ENCODE data around the gene ZNF524.
A peak's percentile ranks its signal among the peaks of the same experiment; 100 is the strongest.
"Not testable (repeated sequence)": the region's sequence is repeated elsewhere in the genome, so short reads cannot be mapped to it uniquely, and the experiment has no call there.

ZNF524 gene

DNA sequence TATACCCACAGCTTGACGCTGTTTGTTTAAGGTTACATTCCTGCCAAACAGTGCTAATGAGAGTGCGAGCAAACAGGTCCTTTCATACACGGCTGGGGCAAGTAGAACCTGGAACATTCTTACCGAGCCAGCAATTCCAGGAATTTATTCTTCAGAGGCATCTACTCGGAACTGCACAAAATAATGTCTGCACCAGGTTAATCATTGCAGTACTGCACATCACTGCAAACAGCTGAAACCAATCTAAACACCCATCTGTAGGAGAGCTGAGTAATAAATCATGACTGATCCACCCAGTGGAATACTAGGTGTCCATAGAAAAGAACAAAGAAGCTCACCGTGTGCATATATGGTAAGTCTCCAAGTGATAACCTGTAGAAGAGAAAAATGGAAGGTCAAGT, 18.3 kb upstream of the ZNF524 start:
- peak; percentile 75 for DNase-seq

DNA sequence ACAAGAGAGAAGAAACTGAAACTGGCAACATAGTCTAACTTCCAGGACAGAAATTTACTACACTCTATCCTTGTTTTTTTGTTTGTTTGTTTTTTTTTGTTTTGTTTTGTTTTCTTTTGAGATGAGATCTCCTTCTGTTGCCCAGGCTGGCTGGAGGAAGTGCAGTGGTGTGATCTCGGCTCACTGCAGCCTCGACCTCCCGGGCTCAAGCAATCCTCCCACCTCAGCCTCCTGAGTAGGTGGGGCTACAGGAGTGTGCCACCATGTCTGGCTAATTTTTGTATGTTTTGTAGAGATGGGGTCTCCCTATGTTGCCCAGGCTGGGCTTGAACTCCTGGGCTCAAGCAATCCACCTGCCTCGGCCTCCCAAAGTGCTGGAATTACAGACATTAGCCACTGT, 17.8 kb upstream of the ZNF524 start:
- DNase-seq, result not testable (repeated sequence)

DNA sequence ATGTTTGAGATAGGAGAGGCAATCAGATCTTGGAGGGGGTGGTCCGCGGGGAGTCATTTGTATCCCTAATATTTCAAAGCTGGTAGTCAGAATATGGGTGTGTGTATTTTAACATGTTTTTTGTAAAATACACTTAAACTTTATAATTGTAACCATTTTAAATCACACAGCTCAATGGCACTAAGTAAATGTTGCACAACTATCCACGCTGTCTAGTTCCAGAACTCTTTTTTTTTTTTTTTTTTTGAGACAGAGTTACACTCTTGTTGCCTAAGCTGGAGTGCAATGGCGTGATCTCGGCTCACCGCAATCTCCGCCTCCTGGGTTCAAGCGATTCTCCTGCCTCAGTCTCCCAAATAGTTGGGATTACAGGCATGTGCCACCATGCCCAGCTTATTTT, 16.2 kb upstream of the ZNF524 start:
- DNase-seq, result not testable (repeated sequence)

DNA sequence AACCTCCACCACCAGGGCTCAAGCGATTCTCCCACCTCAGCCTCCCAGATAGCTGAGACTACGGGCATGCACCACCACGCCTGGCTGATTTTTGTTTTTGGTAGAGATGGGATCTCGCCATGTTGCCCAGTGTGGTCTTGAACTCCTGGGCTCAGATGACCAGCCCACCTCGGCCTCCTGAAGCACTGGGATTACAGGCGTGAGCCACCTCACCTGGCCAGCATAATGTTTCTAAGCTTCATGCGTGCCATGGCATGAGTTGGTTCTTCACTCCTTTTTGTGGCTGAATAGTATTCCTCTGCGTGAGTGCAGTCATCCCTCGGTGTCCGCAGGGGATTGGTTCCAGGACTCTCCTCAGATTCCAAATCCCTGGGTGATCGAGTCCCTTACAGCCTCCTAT, 15.2 kb upstream of the ZNF524 start:
- DNase-seq, result no peak

DNA sequence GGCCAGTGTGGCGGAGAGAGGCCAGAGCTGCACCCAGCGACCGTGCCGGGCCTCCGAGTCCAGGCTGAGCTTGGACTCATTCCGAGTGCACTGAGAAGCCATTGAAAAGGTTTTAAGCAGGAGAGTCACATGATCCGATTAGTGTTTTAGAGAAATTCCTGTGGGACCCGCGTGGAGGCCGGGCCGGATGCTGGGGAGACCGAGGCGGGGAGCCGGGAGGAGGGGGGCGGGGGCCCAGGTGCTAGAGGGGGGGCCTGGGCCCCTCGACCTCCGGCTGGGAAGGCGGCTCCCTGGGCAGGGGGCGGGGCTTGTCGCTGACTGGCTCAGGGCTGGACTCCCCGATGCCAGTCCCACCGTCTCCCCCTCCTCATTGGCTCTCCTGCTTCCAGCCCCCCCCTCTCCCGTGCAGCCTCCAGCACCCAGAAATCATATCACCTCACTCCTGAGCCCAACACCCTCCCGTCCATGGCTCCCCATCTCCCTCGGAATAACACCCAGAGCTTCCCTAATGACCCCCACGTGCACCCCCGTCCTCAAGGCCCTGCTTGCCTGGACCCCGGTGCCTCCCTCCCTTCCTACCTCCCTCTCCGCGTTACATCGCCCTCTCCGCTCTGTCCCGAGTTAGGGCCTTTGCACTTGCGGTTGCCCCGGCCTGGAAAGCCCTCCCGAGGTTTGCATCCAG, 14.3 kb upstream of the ZNF524 start:
- DNase-seq, result peak; percentile 90

DNA sequence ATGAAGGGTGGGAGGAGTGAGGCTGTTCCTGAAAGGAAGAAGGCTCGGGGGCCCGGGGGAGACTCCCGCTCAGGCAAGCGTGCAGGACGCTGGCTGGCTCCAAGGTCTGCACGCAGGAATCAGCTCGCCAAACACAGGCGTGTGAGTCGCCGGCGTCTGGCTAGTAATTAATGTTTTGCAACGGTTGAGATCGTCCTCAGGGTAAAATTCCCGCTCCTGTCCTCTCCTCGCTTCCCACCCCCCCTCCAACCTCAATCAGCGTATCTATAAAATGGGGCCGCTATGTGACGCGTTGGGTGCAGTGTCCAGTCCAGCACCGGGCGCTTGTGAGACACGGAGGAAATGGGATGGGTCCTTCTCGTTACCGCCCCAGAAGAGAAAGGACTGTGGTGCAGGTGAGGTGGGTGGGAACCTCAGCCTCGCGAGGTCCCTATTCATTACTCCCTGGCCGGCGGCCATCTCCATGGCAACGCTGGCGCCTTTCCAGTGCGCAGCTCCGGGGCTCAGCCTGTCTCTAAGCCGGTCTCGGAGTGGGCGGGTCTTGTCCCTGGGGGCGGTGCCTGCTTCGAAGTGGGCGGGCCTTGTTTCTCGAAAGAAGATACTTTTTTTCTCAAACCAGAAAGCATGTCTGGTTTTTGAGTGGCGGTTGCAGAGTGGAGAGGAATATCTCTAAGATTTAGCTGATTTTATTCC, 13.0 kb upstream of the ZNF524 start:
- peak; percentile 99 for DNase-seq

DNA sequence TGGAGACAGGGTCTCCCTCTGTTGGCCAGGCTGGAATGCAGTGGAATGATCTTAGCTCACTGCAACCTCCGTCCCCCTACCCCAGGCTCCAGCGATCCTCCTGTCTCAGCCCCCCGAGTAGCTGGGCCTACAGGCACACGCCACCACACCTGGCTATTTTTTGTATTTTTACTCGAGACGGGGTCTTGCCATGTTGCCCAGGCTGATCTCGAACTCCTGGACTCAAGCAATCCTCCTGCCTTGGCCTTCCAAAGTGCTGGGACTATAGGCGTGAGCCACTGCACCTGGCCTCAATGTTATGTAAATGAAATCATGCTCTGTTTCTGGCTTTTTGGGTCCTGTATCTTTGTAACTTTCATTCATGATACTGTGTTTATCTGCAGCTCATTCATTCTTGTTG, 11.3 kb upstream of the ZNF524 start:
- DNase-seq, result no peak

DNA sequence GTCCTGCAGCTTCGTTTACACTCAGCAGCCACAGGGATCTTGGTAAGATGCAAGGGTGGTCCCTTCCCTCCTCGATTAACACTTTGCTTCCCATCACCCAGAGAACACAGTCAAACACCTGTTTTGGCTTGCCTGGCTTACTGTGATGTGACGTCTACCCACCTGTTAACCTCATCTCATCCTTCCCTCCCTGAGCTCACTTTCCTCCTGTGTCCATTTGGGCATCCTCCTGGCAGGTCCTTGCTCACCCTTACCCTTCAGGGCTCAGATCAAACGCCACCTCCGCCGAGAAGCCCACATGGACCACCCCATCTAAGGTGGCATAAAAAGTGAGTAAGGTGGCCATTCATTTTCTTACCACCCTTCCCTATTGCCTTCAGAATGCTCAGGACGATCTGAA, 10.0 kb upstream of the ZNF524 start:
- no peak for DNase-seq

DNA sequence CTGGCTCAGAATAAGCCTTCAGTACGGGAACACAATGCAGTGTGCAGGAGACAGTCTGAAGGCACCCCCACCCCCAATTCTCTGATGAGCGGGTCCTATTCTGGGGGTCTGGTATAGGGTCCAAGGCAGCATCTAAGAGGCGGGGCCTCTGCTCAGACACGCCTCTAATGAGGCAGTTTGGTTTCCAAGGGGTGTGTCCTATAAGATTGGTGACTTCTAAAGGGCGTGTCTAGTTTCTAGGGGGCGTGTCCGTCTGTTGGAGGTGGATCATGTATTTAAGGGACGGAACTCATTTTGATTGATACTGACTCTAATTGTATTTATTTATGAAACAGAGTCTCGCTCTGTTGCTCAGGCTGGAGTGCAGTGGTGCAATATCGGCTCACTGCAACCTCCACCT, 9.5 kb upstream of the ZNF524 start:
- DNase-seq, result peak; percentile 24

DNA sequence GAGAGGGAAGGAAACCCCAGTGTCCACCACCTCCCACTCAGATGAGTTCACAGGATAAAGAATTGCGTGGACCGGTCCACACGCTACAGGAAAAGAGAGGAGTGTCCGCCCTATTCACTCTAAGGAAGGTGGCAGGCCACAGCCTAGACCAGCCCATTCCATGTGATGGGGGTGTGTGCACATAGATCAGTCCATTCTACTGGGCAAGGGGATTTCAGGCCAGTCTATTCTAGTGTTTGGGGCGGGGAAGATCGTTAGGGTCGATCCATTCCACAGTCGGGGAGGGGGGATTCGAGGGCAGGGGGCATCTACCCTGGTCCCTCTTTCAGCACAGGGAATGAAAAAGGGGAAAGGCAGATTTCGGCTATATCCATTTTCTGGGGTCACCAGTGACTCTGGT, 8.5 kb upstream of the ZNF524 start:
- DNase-seq, result no peak

DNA sequence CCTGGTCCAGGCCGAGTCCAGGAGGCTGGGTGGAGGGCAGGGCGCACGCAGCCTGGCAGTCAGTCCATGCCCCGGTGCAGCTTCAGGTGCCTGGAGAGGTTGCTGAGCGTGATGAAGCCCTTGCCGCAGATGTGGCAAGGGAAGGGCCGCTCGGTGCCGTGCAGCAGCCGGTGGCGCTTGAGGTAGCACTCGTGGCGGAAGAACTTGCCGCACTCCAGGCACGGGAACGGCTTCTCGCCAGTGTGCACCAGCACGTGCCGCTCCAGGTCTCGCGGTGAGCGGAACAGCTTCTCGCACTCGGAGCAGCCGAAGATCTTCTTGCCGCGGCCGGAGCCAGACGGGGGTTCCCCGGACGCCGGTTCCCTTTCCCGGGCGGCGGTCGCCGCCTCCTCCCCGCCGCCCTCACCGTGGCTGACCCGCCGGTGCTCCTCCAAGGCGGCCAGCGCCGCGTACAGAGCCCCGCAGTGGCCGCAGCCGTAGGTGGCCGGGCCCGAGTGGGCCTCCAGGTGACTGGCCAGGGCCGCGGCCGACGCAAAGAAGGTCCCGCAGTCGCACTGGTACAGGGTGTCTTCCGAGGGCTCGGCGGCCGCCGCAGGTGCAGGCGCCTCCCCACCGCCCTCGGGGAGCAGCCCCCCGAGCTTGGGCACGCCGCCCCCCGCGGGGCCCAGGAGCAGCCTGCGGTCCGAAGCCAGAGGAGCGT, 7.5 kb upstream of the ZNF524 start:
- no peak for DNase-seq

DNA sequence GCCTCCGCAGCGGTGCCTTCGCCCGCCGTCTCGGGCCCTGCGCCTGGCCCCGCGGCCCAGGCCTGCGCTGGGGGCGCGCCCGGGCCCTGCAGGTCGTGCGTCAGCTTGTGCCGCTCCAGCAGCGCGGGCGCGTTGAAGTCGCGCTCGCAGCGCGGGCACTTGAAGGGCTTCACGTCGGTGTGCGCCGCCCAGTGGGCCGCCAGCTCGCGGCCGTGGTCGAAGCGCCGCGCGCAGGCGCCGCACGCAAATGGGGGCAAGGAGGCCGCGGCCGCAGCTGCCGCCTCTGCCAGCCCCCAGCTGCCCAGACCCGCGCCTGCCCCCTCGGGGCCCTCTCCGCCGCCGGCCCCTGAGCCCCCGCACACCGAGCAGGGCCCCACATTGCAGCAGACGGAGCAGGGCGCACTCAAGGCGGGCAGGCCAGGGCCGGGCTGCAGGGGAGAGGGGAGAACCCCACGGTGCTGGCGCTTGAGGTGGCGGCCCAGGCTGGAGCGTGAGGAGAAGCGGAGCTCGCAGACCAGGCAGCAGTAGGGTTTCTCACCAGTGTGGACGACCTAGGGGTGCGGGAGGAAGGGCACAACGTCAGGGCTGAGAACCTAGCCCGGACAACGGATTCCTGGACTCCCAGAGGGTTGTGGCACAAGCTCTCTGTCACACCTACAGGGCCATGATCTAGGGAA, 6.9 kb upstream of the ZNF524 start:
- no peak for DNase-seq

DNA sequence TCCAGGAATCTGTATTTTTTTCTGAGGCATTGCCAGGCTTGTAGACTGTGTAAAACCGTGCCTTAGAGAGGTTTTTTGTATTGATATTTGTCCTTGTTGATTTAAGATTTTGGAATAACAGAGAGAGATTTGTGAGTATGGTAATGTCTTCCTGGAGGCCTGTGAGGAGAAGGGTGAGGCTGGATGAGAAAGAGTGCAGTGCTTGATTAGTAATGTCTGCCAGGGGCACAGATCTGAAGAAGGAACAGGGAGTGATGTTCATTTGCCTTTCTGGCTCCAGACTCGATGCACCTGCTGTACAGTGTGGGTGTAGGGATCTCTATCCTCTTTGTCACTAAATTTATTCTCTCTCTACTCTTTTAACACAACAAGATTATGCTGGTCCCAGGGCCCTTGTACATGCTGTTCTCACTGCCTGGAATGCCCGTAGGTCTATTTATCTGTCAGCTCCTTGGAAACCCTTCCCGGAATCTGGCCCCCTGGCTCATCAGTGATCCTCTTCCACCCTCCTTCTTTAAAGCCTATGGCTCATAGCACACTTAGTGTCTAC, 5.0 kb upstream of the ZNF524 start:
- DNase-seq, result no peak

DNA sequence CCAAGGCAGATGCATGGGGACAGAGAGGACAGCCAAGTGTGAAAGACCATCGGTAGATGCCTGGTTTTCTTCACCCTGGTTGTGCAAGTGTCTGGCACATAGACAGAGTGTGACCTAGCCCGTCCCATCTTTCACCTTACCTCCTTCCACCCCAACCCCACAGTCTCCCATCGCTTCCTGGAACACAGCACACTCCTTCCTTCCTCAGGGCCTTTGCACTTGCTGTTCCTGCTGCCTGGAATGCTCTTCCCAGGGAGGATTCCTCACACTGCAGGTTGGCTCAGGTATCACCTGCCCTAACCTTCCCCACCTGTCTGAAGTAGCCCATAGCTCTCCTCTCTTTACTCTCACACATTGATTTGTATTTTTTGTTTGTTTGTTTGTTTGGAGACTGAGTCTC, 3.8 kb upstream of the ZNF524 start:
- DNase-seq, result no peak

DNA sequence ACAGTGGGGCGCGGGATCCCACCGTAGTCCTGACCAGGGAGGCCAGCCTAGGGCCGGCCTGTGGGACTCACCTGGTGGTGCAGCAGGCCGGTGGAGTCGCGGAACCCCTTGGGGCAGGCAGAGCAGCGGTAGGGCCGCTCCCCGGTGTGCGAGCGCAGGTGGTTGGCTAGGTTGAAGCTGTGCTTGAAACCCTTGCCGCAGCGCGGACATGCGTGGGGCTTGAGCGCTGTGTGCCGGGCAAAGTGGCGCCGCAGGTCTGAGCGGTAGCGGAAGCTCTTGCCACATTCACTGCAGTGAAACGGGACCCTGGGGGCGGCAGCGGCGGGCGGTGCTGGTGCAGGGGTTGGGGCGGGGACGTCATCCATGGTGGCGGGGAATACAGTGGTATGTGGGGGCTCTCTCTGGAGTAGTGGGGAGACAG, 2.6 kb upstream of the ZNF524 start:
- DNase-seq, result no peak

DNA sequence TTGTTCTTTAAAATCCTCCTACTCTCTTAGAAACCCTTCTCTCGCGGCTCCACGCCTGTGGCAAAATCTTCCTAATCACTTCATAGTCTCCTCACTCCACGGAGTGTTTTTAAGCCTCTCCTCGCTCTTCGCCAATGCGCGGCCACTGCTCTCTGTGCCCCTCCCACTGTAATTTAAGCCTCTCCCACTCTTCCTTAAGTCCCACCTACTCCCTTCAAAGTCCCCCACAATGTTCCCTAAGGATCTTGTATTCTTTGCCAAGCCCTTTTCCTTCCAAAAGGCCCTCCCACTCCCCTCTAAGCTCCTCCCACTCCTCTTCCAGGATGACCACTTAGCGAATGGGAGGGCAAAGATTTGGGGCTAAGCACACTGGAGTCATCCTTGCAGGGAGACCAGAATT, 2.1 kb upstream of the ZNF524 start:
- DNase-seq, result no peak

DNA sequence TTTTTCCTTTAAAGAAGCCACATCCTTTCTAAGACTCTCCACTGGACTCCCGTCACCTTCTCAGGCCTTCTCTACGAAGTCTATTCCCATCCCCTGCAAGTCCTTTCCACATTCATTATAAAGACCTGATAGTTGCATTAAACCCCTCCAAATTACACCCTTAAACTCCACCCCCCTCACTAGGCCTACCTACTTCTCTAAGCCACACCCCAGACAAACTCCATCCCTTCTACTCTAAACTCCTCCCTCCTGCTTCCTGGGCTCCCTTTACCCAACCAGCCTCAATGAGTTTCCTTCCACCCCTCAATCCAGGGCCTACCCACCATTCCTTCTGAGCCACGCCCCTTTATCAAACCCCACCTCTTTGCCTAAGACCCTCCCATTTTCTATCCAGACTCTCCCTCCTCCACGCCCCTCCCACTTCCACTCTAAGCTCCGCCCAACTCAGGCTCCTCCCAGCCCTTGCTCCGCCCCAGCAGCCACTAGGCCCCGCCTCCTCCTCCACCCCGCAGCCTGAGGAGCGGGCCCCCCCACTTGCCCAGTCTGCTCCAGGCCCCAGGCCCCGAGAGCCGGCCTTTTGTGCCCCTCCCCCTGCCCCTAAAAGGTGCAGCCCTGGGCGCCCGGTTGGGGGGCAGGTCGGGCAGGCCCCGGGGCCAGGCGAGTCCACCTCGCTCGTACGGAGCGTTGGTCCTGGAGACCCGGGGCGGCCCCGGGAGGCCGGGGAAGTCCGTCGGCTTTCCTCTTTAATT, 1.2 kb upstream of the ZNF524 start:
- peak; percentile 95 for DNase-seq

DNA sequence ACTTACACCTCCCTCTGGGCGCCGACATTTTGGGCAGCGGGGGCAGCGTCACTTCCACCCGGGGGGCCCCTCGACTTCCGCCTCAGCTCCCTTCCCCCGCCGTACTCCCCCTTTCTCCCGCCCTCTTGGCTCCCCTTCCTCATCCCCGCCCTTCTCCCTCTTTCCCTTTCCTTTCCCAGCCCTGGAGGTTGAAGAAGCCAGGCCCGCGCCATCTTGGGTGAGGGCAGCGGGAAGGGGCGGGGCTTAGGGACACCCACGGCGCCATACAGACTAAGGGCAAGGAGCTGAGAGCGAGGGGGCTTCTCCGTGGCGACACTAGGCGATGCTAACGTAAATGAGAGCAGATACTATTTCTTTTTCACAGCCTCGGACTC, 633 bp upstream of the ZNF524 start, which contains the start of gene FIZ1:
Gene FIZ1, minus strand, starts transcription at position 50 of the 374 bp plus-strand sequence. CDS start 1,652 bp downstream, outside the sequence.
- DNase-seq, result peak; percentile 100

DNA sequence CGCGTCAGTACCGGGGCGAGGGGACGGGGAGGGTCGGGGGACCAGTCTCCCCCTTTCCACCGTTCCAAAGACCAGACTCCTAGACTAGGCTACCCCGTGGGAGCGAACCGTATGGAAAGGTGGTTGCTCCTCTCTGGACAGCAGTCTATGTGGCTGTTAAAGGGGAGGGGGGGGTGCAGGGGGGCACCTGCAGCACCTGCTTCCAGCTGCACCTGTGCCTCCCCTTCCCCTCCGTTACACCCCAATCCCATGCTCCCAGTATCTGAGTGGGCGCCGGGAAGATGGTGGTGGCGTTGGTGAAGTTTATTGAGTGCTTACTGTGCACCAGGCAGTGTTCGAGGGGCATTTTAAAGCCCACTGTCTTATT, 557 bp downstream of the ZNF524 start:
- no peak for DNase-seq

DNA sequence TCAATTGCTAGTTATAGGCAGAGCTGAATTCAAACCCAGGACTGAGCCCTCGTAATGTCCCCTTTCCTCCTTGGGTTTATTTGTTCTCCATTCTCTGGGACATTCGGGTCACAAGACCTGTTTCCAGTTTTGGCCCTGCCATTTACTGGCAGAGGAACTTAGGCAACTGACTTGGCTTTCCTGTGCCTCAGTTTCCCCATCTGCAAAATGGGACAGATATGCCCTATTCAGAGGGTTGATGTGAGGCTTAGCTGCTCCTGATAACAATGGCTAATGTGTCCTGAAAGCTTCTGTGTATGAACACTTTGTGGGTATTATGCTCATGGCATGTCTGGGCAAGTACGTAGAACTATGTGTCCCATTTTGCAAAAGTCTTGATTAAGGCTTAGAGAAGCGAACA, 996 bp downstream of the ZNF524 start:
- DNase-seq, result no peak

DNA sequence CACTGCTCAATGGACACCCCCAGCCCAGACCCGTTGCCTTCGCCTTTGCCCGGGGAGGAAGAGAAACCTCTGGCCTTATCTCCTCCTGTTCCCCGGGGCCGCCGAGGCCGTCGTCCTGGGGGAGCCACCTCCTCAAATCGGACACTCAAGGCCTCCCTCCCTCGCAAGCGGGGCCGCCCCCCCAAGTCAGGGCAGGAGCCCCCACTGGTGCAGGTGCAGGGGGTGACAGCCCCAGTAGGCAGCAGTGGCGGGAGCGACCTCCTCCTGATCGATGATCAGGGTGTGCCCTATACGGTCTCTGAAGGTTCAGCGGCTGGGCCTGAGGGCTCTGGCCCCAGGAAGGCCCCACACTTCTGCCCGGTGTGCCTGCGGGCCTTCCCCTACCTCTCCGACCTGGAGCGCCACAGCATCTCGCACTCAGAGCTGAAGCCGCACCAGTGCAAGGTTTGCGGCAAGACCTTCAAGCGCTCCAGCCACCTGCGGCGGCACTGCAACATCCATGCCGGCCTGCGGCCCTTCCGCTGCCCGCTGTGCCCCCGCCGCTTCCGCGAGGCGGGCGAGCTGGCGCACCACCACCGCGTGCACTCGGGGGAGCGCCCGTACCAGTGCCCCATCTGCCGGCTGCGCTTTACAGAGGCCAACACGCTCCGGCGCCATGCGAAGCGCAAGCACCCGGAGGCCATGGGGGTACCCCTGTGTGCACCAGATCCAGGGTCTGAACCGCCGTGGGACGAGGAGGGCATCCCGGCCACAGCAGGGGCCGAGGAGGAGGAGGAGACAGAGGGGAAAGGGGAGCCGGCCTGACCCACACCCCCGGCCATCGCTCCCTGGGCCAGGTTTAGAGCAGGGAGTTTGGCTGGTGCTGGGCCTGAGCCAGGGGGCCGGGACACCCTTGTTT, 2.3 kb downstream of the ZNF524 start:
- DNase-seq, result no peak

DNA sequence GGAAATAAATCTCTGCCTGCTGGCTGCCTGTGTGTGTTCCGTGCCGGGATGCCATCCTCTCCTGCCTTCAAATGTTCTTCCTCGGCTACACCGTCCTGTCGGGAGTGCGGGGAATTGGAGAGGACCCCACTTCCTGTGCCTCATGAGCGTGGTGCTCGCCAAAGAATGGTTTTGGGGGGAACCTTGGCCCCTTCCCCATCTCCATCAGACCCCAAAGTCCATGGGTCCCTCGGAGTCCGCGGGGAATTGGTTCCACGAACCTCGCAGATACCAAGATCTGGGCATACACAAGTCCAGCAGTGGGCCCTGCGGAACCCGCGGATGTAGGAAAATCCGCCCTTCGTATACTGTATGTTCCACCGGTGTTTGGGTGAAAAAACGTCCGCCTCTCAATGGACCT, 3.0 kb downstream of the ZNF524 start:
- DNase-seq, result no peak

All from NCI-H146 (cell line).